K562 (cell line): ENCODE data around the gene HOXA7.

Experiments
- SETDB1 ChIP-seq: IDR thresholded peaks from one replicate; pipeline ENCODE4 v1.6.1; 2012; ENCODE audit warnings: low read length, control low read depth, inconsistent platforms
- SMAD3 ChIP-seq: fragments of 450-650 bp; formaldehyde crosslinking; conservative IDR thresholded peaks from 2 replicates; pipeline ENCODE4 v1.4.0; 2020; ENCODE audit warnings: mild to moderate bottlenecking

DNA sequence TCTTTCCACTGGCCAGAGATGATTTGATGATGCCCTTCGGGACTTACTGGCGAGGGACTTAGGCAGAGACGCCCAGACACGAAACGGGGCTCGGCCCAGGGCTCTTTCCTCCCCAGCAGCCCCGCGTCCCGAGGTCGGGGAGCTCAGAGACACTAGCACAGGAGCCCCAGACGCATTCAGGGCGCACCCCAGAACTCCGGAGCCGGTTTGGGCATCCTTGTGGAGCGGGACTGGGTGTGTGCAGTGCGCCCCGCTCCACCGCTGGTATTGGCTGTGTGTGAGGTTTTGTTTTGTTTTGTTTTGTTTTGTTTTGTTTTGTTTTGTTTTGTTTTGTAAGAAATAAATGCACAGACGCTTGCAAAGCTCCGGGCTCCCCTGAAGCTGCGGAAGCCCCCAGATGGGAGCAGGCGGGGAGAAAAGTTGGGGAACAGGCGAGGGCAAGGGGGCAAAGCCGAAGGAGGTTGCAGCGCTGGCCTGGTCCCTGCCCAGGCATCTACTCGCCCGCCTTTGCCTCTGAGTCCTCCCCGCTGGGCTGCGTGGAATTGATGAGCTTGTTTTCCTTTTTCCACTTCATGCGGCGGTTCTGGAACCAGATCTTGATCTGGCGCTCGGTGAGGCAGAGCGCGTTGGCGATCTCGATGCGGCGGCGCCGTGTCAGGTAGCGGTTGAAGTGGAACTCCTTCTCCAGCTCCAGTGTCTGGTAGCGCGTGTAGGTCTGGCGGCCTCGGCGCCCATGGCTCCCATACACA lies 11.1 kb downstream of the HOXA7 start:
- TF ChIP-seq SMAD3 (CRISPR knock-in tag) (no peak), SETDB1 (no peak)
